Testis (tissue), 2 donors: ENCODE data around the gene RCOR1.

Source experiments
- CTCF ChIP-seq, 3 experiments: fragments of 450-650 bp in 2 of 3; fragments of 200-600 bp in 1 of 3; sonication (generic) in 1 of 3; IDR thresholded peaks; one replicate each; pipeline ENCODE4 v1.5.1; 2016 to 2019; ENCODE audit warnings: antibody characterized with exemption in 3 of 3, mild to moderate bottlenecking in 2 of 3, moderate library complexity in 1 of 3
- POLR2A ChIP-seq: fragments of 450-650 bp; IDR thresholded peaks from one replicate; pipeline ENCODE4 v1.6.1; 2017; ENCODE audit warnings: antibody characterized with exemption, mild to moderate bottlenecking, moderate library complexity

- no peak for TF ChIP-seq CTCF (IDR thresholded peaks at IDR 0.05)
- TF ChIP-seq POLR2A = no peak
Observed at GRCh38 chr14:102771144-102771543, 178.7 kb downstream of the RCOR1 start.
